H1 (cell line): ENCODE data around the gene CBX4.

Source experiments
- CBX8 ChIP-seq: fragments of 300-800, 300-1000 bp; sonication (generic); IDR thresholded peaks from 2 replicates; pipeline ENCODE4 v1.7.1; 2016; ENCODE audit warnings: low read depth, low read length, borderline replicate concordance
- CHD2 ChIP-seq: IDR thresholded peaks from 2 replicates; pipeline ENCODE4 v1.6.1; 2012; ENCODE audit warnings: low read length, improper control_type of control experiment
- EP300 ChIP-seq, 2 experiments: IDR thresholded peaks; 1 replicate in 1 of 2; 2 replicates in 1 of 2; pipeline ENCODE4 v1.6.1; 2011 to 2012; ENCODE audit warnings: low read depth in 2 of 2, low read length in 2 of 2, mild to moderate bottlenecking in 2 of 2, borderline replicate concordance in 1 of 2, inconsistent platforms in 1 of 2, moderate library complexity in 1 of 2
- EZH2 ChIP-seq: fragments of 200-600 bp; sonication (generic); IDR thresholded peaks from 2 replicates; pipeline ENCODE4 v1.7.1; 2012; ENCODE audit warnings: low read depth, mild to moderate bottlenecking, moderate library complexity, low read length, inconsistent platforms; ENCODE audit not compliant: severe bottlenecking
- GTF2F1 ChIP-seq: IDR thresholded peaks from 2 replicates; pipeline ENCODE4 v1.6.1; 2012; ENCODE audit warnings: low read depth, low read length, improper control_type of control experiment, borderline replicate concordance
- KDM5A ChIP-seq: fragments of 200-600 bp; IDR thresholded peaks from 2 replicates; pipeline ENCODE4 v1.7.1; 2012; ENCODE audit warnings: mild to moderate bottlenecking, low read length, inconsistent platforms, mixed read lengths
- POLR2AphosphoS5 ChIP-seq: IDR thresholded peaks from 2 replicates; pipeline ENCODE4 v1.6.1; 2011; ENCODE audit warnings: low read depth, low read length
- RAD21 ChIP-seq, 2 experiments: IDR thresholded peaks in 1 of 2; conservative IDR thresholded peaks in 1 of 2; 2 replicates each; pipeline ENCODE4 v1.6.1; 2011; ENCODE audit warnings: low read depth in 2 of 2, low read length in 2 of 2, improper control_type of control experiment in 1 of 2, inconsistent platforms in 1 of 2, mild to moderate bottlenecking in 1 of 2, moderate library complexity in 1 of 2
- RNF2 ChIP-seq: fragments of 200-900, 300-1000 bp; sonication (generic); IDR thresholded peaks from 2 replicates; pipeline ENCODE4 v1.7.1; 2016; ENCODE audit warnings: borderline replicate concordance, low read depth, mild to moderate bottlenecking, antibody characterized with exemption, low read length; ENCODE audit not compliant: poor library complexity, severe bottlenecking; ENCODE audit errors: missing control alignments
- SIN3A ChIP-seq, 2 experiments: IDR thresholded peaks in 1 of 2; conservative IDR thresholded peaks in 1 of 2; 2 replicates each; pipeline ENCODE4 v1.6.1; 2011 to 2012; ENCODE audit warnings: low read length in 2 of 2, improper control_type of control experiment in 1 of 2, low read depth in 1 of 2, mild to moderate bottlenecking in 1 of 2
- SP1 ChIP-seq: IDR thresholded peaks from 2 replicates; pipeline ENCODE4 v1.6.1; 2011; ENCODE audit warnings: low read depth, low read length
- SP2 ChIP-seq: IDR thresholded peaks from 2 replicates; pipeline ENCODE4 v1.6.1; 2012; ENCODE audit warnings: mild to moderate bottlenecking, low read length, inconsistent platforms
- TAF1 ChIP-seq: IDR thresholded peaks from 2 replicates; pipeline ENCODE4 v1.6.1; 2011; ENCODE audit warnings: mild to moderate bottlenecking, low read depth, low read length
- TF ChIP-seq, protein P1 (sequence below), 3 experiments: IDR thresholded peaks; 1 replicate in 2 of 3; 2 replicates in 1 of 3; pipeline versions ENCODE4 v1.5.1 to v1.6.1; 2011; ENCODE audit warnings: low read length in 3 of 3, mild to moderate bottlenecking in 3 of 3, inconsistent platforms in 2 of 3, low read depth in 1 of 3, moderate library complexity in 1 of 3; ENCODE audit not compliant: insufficient read depth in 1 of 3; ENCODE audit errors: control extremely low read depth in 1 of 3

- TF ChIP-seq CBX8 (no peak), RNF2 (no peak), EP300 (IDR thresholded peaks at IDR 0.05; ENCODE audit: borderline replicate concordance in 1 of 2, low read depth in 2 of 2, low read length in 2 of 2) (no peak), GTF2F1 (no peak), SIN3A (conservative IDR thresholded peaks at IDR 0.05 in 1 of 2, IDR thresholded peaks at IDR 0.05 in 1 of 2; ENCODE audit: low read depth in 1 of 2, low read length in 2 of 2) (no peak), RAD21 (IDR thresholded peaks at IDR 0.05 in 1 of 2, conservative IDR thresholded peaks at IDR 0.05 in 1 of 2; ENCODE audit: low read depth in 2 of 2, low read length in 2 of 2) (no peak), SP2 (no peak), EZH2 (no peak), SP1 (no peak), KDM5A (no peak), TAF1 (no peak), CHD2 (no peak), POLR2AphosphoS5 (no peak)
- TF ChIP-seq, protein P1, sequence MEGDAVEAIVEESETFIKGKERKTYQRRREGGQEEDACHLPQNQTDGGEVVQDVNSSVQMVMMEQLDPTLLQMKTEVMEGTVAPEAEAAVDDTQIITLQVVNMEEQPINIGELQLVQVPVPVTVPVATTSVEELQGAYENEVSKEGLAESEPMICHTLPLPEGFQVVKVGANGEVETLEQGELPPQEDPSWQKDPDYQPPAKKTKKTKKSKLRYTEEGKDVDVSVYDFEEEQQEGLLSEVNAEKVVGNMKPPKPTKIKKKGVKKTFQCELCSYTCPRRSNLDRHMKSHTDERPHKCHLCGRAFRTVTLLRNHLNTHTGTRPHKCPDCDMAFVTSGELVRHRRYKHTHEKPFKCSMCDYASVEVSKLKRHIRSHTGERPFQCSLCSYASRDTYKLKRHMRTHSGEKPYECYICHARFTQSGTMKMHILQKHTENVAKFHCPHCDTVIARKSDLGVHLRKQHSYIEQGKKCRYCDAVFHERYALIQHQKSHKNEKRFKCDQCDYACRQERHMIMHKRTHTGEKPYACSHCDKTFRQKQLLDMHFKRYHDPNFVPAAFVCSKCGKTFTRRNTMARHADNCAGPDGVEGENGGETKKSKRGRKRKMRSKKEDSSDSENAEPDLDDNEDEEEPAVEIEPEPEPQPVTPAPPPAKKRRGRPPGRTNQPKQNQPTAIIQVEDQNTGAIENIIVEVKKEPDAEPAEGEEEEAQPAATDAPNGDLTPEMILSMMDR (IDR thresholded peaks at IDR 0.05; ENCODE audit: control extremely low read depth in 1 of 3, insufficient read depth in 1 of 3, low read depth in 1 of 3, low read length in 3 of 3), result no peak
Measured at GRCh38 chr17:79862238-79862637, 23.0 kb upstream of the CBX4 start.
